ENCODE data around the gene PIP5K1B. TPM values are rescaled to one million over a fixed set of nuclear protein-coding genes. Genes with fewer than 3 reads are reported as not detected.

Gene PIP5K1B
- total RNA-seq, 1 donor from 2014 or later: 0.87 TPM

GRCh38 chr9:68797116-68797515 lies 92.1 kb downstream of the PIP5K1B start:
- TF ChIP-seq CTCF (IDR thresholded peaks at IDR 0.05; ENCODE audit: unreplicated experiment): no peak
- H3K4me1 Mint-ChIP-seq: peaks cover 5% of the 10 kb centered on the region
- no peaks in the 10 kb centered on the region for H3K27me3 Mint-ChIP-seq (ENCODE audit: low read depth)
- no peaks in the 10 kb centered on the region for H3K9me3 Mint-ChIP-seq
- no peak overlapping the region for H3K4me3 Mint-ChIP-seq
- no peak overlapping the region for H3K27ac Mint-ChIP-seq
- no peak for DNase-seq (ENCODE audit: low spot score in 2 of 2, unreplicated experiment in 2 of 2)
- no peaks in the 10 kb centered on the region for H3K36me3 Mint-ChIP-seq

GRCh38 chr9:68798423-68798822 lies 93.4 kb downstream of the PIP5K1B start:
- H3K9me3 Mint-ChIP-seq: no peaks in the 10 kb centered on the region
- no peaks in the 10 kb centered on the region for H3K36me3 Mint-ChIP-seq
- H3K27me3 Mint-ChIP-seq (ENCODE audit: low read depth): no peaks in the 10 kb centered on the region
- no peak for TF ChIP-seq CTCF (IDR thresholded peaks at IDR 0.05; ENCODE audit: unreplicated experiment)
- DNase-seq (ENCODE audit: low spot score in 2 of 2, unreplicated experiment in 2 of 2): no peak
- H3K27ac Mint-ChIP-seq: no peak overlapping the region
- peaks cover 5% of the 10 kb centered on the region for H3K4me1 Mint-ChIP-seq
- H3K4me3 Mint-ChIP-seq: no peak overlapping the region

GRCh38 chr9:68800836-68801235 lies 95.8 kb downstream of the PIP5K1B start:
- no peak overlapping the region for H3K4me3 Mint-ChIP-seq

GRCh38 chr9:68802525-68803015 lies 97.5 kb downstream of the PIP5K1B start:
- no peaks in the 10 kb centered on the region for H3K27me3 Mint-ChIP-seq (ENCODE audit: low read depth)
- H3K36me3 Mint-ChIP-seq: no peaks in the 10 kb centered on the region
- no peaks in the 10 kb centered on the region for H3K9me3 Mint-ChIP-seq
- H3K27ac Mint-ChIP-seq: no peak overlapping the region
- peaks cover 10% of the 10 kb centered on the region for H3K4me1 Mint-ChIP-seq
- TF ChIP-seq CTCF (IDR thresholded peaks at IDR 0.05; ENCODE audit: unreplicated experiment): no peak
- no peak overlapping the region for H3K4me3 Mint-ChIP-seq
- no peak for DNase-seq (ENCODE audit: low spot score in 2 of 2, unreplicated experiment in 2 of 2)

More at GRCh38 chr9:68800836-68801235, 95.8 kb downstream of the PIP5K1B start:
- peaks cover 5% of the 10 kb centered on the region for H3K4me1 Mint-ChIP-seq
- DNase-seq (ENCODE audit: low spot score in 2 of 2, unreplicated experiment in 2 of 2): no peak
- no peaks in the 10 kb centered on the region for H3K36me3 Mint-ChIP-seq
- no peaks in the 10 kb centered on the region for H3K9me3 Mint-ChIP-seq
- TF ChIP-seq CTCF (IDR thresholded peaks at IDR 0.05; ENCODE audit: unreplicated experiment): no peak
- H3K27ac Mint-ChIP-seq: no peak overlapping the region
- H3K27me3 Mint-ChIP-seq (ENCODE audit: low read depth): no peaks in the 10 kb centered on the region

GRCh38 chr9:68804911-68805889 lies 100.2 kb downstream of the PIP5K1B start:
- Mint-ChIP-seq H3K36me3 (no peaks in the 10 kb centered on the region), H3K4me3 (no peak overlapping the region), H3K27ac (no peak overlapping the region), H3K9me3 (no peaks in the 10 kb centered on the region), H3K27me3 (ENCODE audit: low read depth) (no peaks in the 10 kb centered on the region), H3K4me1 (peaks cover 10% of the 10 kb centered on the region)
- DNase-seq (ENCODE audit: low spot score in 2 of 2, unreplicated experiment in 2 of 2): no peak
- TF ChIP-seq CTCF (IDR thresholded peaks at IDR 0.05; ENCODE audit: unreplicated experiment): no peak

All from mesothelial cell of epicardium (in vitro differentiated cells).